ENCODE results near the gene ADAMTS2.

ADAMTS2 gene

GRCh38 chr5:179337796-179338676, 7.2 kb downstream of the ADAMTS2 start:
- peaks cover 15% of the 10 kb centered on the region for H3K27me3 ChIP-seq (ENCODE audit: control insufficient read depth, insufficient read depth, low read length)
- H3K36me3 ChIP-seq (ENCODE audit: control insufficient read depth, low read depth, low read length) = no peaks in the 10 kb centered on the region
- H3K9me3 ChIP-seq (ENCODE audit: control insufficient read depth, low read depth, low read length) = no peaks in the 10 kb centered on the region
- peaks cover 4% of the 10 kb centered on the region for H3K4me1 ChIP-seq (ENCODE audit: control insufficient read depth, low read depth, low read length)
- no peak overlapping the region for H3K4me3 ChIP-seq (ENCODE audit: low read length)
- H3K9ac ChIP-seq (ENCODE audit: low read length) = no peak overlapping the region
- H3K27ac ChIP-seq (ENCODE audit: low read length) = no peak overlapping the region

GRCh38 chr5:179336871-179337795, 8.1 kb downstream of the ADAMTS2 start:
- H3K9ac ChIP-seq (ENCODE audit: low read length) = no peak overlapping the region
- peaks cover 5% of the 10 kb centered on the region for H3K27me3 ChIP-seq (ENCODE audit: control insufficient read depth, insufficient read depth, low read length)
- H3K9me3 ChIP-seq (ENCODE audit: control insufficient read depth, low read depth, low read length) = no peaks in the 10 kb centered on the region
- no peaks in the 10 kb centered on the region for H3K36me3 ChIP-seq (ENCODE audit: control insufficient read depth, low read depth, low read length)
- peaks cover 3% of the 10 kb centered on the region for H3K4me1 ChIP-seq (ENCODE audit: control insufficient read depth, low read depth, low read length)
- no peak overlapping the region for H3K4me3 ChIP-seq (ENCODE audit: low read length)
- no peak overlapping the region for H3K27ac ChIP-seq (ENCODE audit: low read length)

GRCh38 chr5:179336126-179336870, 9.0 kb downstream of the ADAMTS2 start:
- no peak overlapping the region for H3K27ac ChIP-seq (ENCODE audit: low read length)
- H3K36me3 ChIP-seq (ENCODE audit: control insufficient read depth, low read depth, low read length) = no peaks in the 10 kb centered on the region
- H3K27me3 ChIP-seq (ENCODE audit: control insufficient read depth, insufficient read depth, low read length) = no peaks in the 10 kb centered on the region
- no peak overlapping the region for H3K9ac ChIP-seq (ENCODE audit: low read length)
- no peak overlapping the region for H3K4me3 ChIP-seq (ENCODE audit: low read length)
- no peaks in the 10 kb centered on the region for H3K9me3 ChIP-seq (ENCODE audit: control insufficient read depth, low read depth, low read length)
- peaks cover 3% of the 10 kb centered on the region for H3K4me1 ChIP-seq (ENCODE audit: control insufficient read depth, low read depth, low read length)

GRCh38 chr5:179333796-179334761, 11.2 kb downstream of the ADAMTS2 start:
- H3K27ac ChIP-seq (ENCODE audit: low read length) = no peak overlapping the region
- H3K27me3 ChIP-seq (ENCODE audit: control insufficient read depth, insufficient read depth, low read length) = no peaks in the 10 kb centered on the region
- H3K4me3 ChIP-seq (ENCODE audit: low read length) = no peak overlapping the region
- peaks cover 3% of the 10 kb centered on the region for H3K4me1 ChIP-seq (ENCODE audit: control insufficient read depth, low read depth, low read length)
- H3K36me3 ChIP-seq (ENCODE audit: control insufficient read depth, low read depth, low read length) = no peaks in the 10 kb centered on the region
- H3K9me3 ChIP-seq (ENCODE audit: control insufficient read depth, low read depth, low read length) = no peaks in the 10 kb centered on the region
- no peak overlapping the region for H3K9ac ChIP-seq (ENCODE audit: low read length)

- Histone ChIP-seq H3K27me3 (ENCODE audit: control insufficient read depth, insufficient read depth, low read length) (peaks cover under 1% of the 10 kb centered on the region), H3K27ac (ENCODE audit: low read length) (no peak overlapping the region), H3K4me3 (ENCODE audit: low read length) (no peak overlapping the region), H3K4me1 (ENCODE audit: control insufficient read depth, low read depth, low read length) (peaks cover 3% of the 10 kb centered on the region), H3K9me3 (ENCODE audit: control insufficient read depth, low read depth, low read length) (no peaks in the 10 kb centered on the region), H3K9ac (ENCODE audit: low read length) (no peak overlapping the region), H3K36me3 (ENCODE audit: control insufficient read depth, low read depth, low read length) (no peaks in the 10 kb centered on the region)
Observed at GRCh38 chr5:179332741-179333290, 12.4 kb downstream of the ADAMTS2 start.

GRCh38 chr5:179331591-179332375, 13.5 kb downstream of the ADAMTS2 start:
- no peak overlapping the region for H3K9ac ChIP-seq (ENCODE audit: low read length)
- no peaks in the 10 kb centered on the region for H3K9me3 ChIP-seq (ENCODE audit: control insufficient read depth, low read depth, low read length)
- H3K27ac ChIP-seq (ENCODE audit: low read length) = no peak overlapping the region
- H3K4me1 ChIP-seq (ENCODE audit: control insufficient read depth, low read depth, low read length) = peaks cover 3% of the 10 kb centered on the region
- no peak overlapping the region for H3K4me3 ChIP-seq (ENCODE audit: low read length)
- peaks cover 10% of the 10 kb centered on the region for H3K27me3 ChIP-seq (ENCODE audit: control insufficient read depth, insufficient read depth, low read length)
- no peaks in the 10 kb centered on the region for H3K36me3 ChIP-seq (ENCODE audit: control insufficient read depth, low read depth, low read length)

- no peak overlapping the region for H3K4me3 ChIP-seq (ENCODE audit: low read length)
- H3K27me3 ChIP-seq (ENCODE audit: control insufficient read depth, insufficient read depth, low read length) = peaks cover 14% of the 10 kb centered on the region
- H3K4me1 ChIP-seq (ENCODE audit: control insufficient read depth, low read depth, low read length) = peaks cover 3% of the 10 kb centered on the region
- H3K9ac ChIP-seq (ENCODE audit: low read length) = no peak overlapping the region
- H3K27ac ChIP-seq (ENCODE audit: low read length) = no peak overlapping the region
- no peaks in the 10 kb centered on the region for H3K36me3 ChIP-seq (ENCODE audit: control insufficient read depth, low read depth, low read length)
- H3K9me3 ChIP-seq (ENCODE audit: control insufficient read depth, low read depth, low read length) = no peaks in the 10 kb centered on the region
Observed at GRCh38 chr5:179330186-179330900, 14.9 kb downstream of the ADAMTS2 start.

GRCh38 chr5:179328291-179328690, 17.0 kb downstream of the ADAMTS2 start:
- Histone ChIP-seq H3K9ac (ENCODE audit: low read length) (no peak overlapping the region), H3K27me3 (ENCODE audit: control insufficient read depth, insufficient read depth, low read length) (peaks cover 14% of the 10 kb centered on the region), H3K36me3 (ENCODE audit: control insufficient read depth, low read depth, low read length) (no peaks in the 10 kb centered on the region), H3K4me3 (ENCODE audit: low read length) (no peak overlapping the region), H3K4me1 (ENCODE audit: control insufficient read depth, low read depth, low read length) (no peaks in the 10 kb centered on the region), H3K9me3 (ENCODE audit: control insufficient read depth, low read depth, low read length) (no peaks in the 10 kb centered on the region), H3K27ac (ENCODE audit: low read length) (no peak overlapping the region)

- H3K36me3 ChIP-seq (ENCODE audit: control insufficient read depth, low read depth, low read length) = no peaks in the 10 kb centered on the region
- peaks cover 14% of the 10 kb centered on the region for H3K27me3 ChIP-seq (ENCODE audit: control insufficient read depth, insufficient read depth, low read length)
- no peak overlapping the region for H3K9ac ChIP-seq (ENCODE audit: low read length)
- no peaks in the 10 kb centered on the region for H3K9me3 ChIP-seq (ENCODE audit: control insufficient read depth, low read depth, low read length)
- no peaks in the 10 kb centered on the region for H3K4me1 ChIP-seq (ENCODE audit: control insufficient read depth, low read depth, low read length)
- no peak overlapping the region for H3K27ac ChIP-seq (ENCODE audit: low read length)
- peak overlapping the region; percentile 73 for H3K4me3 ChIP-seq (ENCODE audit: low read length)
Observed at GRCh38 chr5:179327021-179327735, 18.1 kb downstream of the ADAMTS2 start.

All from iPS-18a (cell line).